ENCODE data around the gene RPL37.

DNA sequence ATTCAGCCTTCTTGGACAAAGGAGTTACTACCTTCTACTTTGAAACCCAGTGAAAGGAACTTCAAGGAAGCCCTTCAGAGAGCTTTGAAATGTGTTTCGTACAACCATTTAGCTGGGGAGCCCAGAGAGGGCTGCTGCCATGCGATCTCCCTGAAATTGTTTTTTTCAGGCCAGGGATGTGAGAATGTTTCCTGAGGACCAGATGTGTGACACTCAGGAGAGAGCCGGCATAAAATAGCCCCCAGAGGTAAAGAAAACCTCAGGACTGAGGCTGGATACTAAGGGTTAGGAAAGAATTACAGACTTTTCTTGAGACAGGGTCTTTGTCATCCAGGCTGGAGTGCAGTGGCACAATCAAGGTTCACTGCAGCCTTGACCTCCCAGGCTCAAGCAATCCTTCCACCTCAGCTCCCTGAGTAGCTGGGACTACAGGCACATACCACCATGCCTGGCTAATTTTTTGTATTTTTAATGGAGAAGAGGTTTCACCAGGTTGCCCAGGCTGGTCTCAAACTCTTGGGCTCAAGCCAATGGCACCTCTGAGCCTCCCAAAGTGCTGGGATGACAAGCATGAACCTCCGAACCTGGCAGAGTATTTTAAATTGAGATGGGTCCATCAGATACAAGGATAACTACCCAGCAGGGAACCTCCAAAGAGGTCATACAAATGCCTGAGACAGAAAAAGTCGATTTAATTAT, 8.4 kb downstream of the RPL37 start:
- TF ChIP-seq, protein P1, sequence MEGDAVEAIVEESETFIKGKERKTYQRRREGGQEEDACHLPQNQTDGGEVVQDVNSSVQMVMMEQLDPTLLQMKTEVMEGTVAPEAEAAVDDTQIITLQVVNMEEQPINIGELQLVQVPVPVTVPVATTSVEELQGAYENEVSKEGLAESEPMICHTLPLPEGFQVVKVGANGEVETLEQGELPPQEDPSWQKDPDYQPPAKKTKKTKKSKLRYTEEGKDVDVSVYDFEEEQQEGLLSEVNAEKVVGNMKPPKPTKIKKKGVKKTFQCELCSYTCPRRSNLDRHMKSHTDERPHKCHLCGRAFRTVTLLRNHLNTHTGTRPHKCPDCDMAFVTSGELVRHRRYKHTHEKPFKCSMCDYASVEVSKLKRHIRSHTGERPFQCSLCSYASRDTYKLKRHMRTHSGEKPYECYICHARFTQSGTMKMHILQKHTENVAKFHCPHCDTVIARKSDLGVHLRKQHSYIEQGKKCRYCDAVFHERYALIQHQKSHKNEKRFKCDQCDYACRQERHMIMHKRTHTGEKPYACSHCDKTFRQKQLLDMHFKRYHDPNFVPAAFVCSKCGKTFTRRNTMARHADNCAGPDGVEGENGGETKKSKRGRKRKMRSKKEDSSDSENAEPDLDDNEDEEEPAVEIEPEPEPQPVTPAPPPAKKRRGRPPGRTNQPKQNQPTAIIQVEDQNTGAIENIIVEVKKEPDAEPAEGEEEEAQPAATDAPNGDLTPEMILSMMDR (IDR thresholded peaks at IDR 0.05; ENCODE audit: extremely low read depth in 1 of 2, insufficient read depth in 1 of 2, low read depth in 1 of 2, low read length in 2 of 2): no peak
- TF ChIP-seq POLR2AphosphoS5 (IDR thresholded peaks at IDR 0.05; ENCODE audit: insufficient read depth, low read depth, low read length): peak; percentile 24
- TF ChIP-seq POLR2A (IDR thresholded peaks at IDR 0.05; ENCODE audit: low read depth, low read length): no peak
- no peak for TF ChIP-seq EZH2 (IDR thresholded peaks at IDR 0.05; ENCODE audit: borderline replicate concordance, low read depth, low read length, severe bottlenecking)
- no peak for TF ChIP-seq JUN (IDR thresholded peaks at IDR 0.05; ENCODE audit: borderline replicate concordance, insufficient read depth, insufficient read length, low read depth)
- no peak for TF ChIP-seq MAX (IDR thresholded peaks at IDR 0.05; ENCODE audit: insufficient read depth, insufficient read length)
- TF ChIP-seq FOS (IDR thresholded peaks at IDR 0.05; ENCODE audit: borderline replicate concordance, insufficient read depth, low read length): no peak
- no peak for TF ChIP-seq GATA2 (IDR thresholded peaks at IDR 0.05; ENCODE audit: insufficient read depth, insufficient read length, low read depth, low read length)
- TF ChIP-seq MYC (IDR thresholded peaks at IDR 0.05; ENCODE audit: low read depth, low read length): no peak
